MM.1S (cell line): ENCODE data around the gene IPO9.

ENCODE experiments used
- CTCF ChIP-seq: fragments of 300-600 bp; sonication (generic); IDR thresholded peaks from 2 replicates; pipeline ENCODE4 v1.5.1; 2016; ENCODE audit warnings: antibody characterized with exemption, low read length, mixed read lengths
- EZH2 ChIP-seq: fragments of 300-600 bp; sonication (generic); optimal IDR thresholded peaks from 2 replicates; pipeline ENCODE3; 2017; ENCODE audit warnings: low read depth, mild to moderate bottlenecking, antibody characterized with exemption, low read length, mixed read lengths
- EZH2phosphoT487 ChIP-seq: fragments of 300-600 bp; sonication (generic); IDR thresholded peaks from 2 replicates; pipeline ENCODE4 v1.6.1; 2018; ENCODE audit warnings: antibody characterized with exemption, low read length

DNA sequence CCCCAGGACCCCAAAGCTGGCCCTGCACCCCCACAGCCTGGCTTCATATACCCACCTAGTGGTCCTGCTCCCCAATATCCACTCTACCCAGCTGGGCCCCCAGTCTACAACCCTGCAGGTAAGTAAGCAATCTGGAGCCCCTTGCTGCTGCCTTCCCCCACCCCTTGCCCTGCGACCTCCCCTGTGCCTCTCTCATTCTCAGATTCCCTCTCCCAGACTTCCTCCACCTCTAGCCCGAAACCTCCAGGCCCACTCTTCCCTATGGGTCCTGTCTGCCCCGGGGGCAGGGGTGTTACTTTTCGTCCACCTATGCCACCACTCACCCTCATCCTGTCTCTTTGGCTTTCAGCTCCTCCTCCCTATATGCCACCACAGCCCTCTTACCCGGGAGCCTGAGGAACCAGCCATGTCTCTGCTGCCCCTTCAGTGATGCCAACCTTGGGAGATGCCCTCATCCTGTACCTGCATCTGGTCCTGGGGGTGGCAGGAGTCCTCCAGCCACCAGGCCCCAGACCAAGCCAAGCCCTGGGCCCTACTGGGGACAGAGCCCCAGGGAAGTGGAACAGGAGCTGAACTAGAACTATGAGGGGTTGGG, 62.6 kb downstream of the IPO9 start:
- no peak for TF ChIP-seq CTCF
- no peak for TF ChIP-seq EZH2phosphoT487
- TF ChIP-seq EZH2: no peak
